HG03571 (cell line): ENCODE results near the gene SLC15A4.

Experiments used
- ATAC-seq: cut with Tn5 transposase; IDR thresholded peaks from one replicate; pipeline ENCODE4 v1.9.1; 2021; ENCODE audit not compliant: unreplicated experiment

Gene SLC15A4

DNA sequence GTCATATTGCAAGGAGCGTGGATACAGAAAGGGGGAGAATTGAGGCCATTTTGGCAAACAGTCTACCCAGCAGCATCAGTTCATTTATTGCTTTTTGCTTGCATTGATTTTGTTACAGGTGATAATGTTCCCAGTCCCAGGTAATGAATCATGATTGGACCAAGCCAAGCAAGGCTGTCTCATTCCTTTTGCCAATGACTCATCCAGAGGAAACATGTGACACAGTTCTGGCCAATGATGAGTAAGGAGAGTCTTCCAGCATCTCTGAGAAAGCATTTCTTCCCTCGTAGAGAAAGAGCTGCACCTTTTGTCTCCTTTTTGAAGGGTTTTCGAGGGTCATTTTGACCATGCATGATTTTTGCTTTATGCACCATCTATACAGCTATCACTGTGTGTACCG is 68.2 kb downstream of the SLC15A4 start:
- no peak for ATAC-seq

DNA sequence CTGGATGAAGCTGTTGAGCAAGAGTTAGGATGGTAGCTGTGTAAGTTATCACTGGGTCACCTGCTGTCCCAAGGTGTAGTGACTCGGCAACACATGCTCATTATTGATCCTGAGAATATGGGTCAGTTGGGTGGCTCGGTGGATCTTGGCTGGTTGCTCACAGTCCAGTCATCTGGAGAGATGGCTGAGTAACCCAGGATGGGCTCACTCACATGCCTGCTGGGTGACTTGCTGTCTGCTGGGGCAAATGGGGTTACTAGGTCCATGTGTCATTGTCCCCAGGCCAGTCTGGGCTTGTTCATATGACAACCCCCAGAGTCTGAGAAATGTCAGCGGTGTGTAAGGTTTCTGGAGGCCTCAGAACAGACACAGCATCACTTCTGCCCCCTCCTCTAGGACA is 69.5 kb downstream of the SLC15A4 start:
- ATAC-seq, result no peak

DNA sequence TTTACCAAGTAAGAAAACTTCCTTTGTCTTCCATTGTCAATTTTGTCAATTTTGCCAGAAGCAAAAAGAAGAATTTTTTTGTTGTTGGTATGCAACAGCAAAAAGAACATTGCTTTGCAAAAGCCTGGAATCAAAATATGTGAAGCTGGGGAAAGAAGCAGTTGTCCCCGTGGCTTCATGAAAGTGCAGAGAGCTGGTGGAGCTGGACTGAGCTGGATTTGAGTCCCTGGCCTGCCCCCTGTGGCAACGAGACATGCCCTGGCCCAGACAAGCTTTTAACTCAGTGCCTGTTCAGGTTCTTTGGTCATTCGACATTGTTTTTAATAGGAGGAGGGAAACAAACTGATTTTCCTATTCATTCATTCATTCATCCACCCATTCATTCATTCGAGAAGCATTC is 70.3 kb downstream of the SLC15A4 start:
- ATAC-seq, result no peak

DNA sequence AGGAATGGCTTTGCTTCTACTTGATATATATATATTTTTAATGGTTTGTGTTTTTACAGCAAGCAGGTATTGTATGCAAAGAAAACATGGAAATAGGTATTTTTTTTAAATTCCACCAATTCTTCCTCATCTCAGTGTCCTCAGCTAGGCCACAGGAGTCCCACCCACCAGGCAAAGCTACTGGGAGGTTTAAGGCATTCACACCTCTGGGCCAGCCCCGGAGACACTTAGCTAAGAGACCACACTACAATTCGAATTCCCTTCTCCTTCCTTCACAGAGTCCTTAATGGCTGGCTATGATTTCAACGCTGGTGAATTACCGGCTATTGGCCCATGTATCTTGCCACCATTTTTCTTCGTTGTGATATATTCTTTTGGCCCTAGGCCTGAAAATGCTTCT is 71.4 kb downstream of the SLC15A4 start:
- no peak for ATAC-seq

DNA sequence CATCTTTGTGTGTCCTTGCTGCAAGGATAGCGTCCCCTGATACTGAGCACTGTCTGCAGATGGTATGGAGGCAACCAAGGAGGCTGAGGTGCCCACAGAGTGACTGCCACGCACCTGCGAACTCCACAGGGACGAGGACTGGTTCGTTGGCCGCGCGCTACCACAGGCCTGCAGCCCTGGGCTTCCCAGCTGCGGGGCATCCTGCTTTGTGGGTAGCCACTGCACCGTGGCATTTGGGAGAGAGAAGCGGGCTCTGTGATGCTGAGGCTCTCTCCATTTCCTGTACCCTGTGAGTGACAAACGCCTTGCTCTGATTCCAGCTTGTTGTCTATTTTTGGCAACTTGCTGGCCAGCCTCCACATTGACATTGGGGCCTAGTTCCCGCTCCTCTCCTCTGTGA is 76.3 kb downstream of the SLC15A4 start:
- no peak for ATAC-seq

DNA sequence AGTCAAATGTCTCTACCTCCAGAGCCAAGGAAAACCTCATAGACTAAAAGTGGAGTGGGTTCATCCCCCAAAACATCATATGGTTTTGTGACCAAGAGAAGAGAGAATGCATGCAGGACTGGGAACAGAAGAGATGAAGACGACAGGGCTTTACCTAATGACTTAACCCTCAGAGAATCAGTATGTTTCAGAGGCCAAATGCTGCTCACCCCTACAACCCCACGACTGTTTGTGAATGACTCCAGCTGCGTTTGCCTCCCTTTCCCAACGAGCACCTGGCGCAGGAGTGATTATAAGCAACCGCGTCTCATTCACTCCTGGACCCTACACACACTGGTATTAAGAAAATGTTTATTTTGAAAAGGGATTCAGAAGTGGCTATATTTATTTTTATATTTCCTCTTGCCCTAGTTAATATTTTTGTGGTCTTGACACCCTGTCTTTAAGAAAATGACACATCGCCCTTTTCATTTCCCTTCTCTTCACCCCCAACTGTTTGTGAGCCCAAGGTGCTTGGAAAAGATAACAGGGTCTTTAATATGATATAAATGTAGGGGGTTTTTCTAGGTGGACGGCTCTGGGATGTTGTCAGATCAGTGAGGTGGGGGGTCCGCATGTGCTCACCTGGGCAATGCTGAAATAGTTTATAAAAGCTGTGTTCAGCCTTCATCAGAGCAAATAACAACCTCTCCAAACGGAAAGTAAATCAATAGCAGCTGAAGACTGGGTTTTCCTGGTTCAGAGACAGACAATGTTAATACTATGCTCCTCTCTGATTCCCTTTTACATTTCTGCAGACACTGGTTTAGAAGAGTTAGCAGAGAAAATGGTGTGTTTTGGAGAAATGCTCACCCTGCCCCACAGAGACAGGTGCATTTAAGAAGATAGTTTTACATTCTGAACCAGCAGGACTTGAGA is 77.7 kb downstream of the SLC15A4 start:
- ATAC-seq, result no peak

DNA sequence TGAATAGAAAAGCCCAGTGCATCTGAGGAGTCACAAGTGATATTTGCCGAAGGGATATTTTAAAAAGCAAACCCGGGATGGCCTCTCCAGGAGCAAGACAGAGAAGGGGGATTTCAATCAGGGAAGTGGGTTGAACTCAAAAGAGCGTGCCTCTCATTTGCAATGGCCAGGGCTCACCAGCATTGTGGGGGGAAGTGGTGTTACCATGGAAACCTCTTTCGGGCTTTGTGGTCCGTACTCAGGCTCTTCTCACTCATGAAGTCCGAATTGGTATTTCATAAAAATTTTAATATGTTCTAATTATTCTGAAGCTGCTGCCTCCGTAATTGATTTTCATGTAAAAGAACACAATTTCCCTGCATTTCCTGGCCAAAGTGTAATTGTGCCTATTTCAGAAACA is 79.8 kb downstream of the SLC15A4 start:
- ATAC-seq, result no peak
